Left ventricle myocardium inferior (tissue), 1 donor: Measurements from ENCODE around the gene NCF2. TPM values are rescaled to one million over a fixed set of nuclear protein-coding genes. Genes with fewer than 3 reads are reported as not detected.

ENCODE experiments used
- DNase-seq: peaks from one replicate; pipeline ENCODE4 v3.0.0-alpha.2; 2020
- H3K27ac ChIP-seq: fragments of 200-600 bp; replicated peaks from 2 replicates; pipeline ENCODE4 v1.8.0; 2021
- H3K27me3 ChIP-seq: fragments of 200-600 bp; 2 replicates; pipeline ENCODE4 v1.8.0; 2021; ENCODE audit warnings: low read depth
- H3K36me3 ChIP-seq: fragments of 200-600 bp; 2 replicates; pipeline ENCODE4 v1.8.0; 2021
- H3K4me1 ChIP-seq: fragments of 200-600 bp; 2 replicates; pipeline ENCODE4 v1.8.0; 2021
- H3K4me3 ChIP-seq: fragments of 200-600 bp; 2 replicates; pipeline ENCODE4 v1.8.0; 2021; ENCODE audit warnings: mild to moderate bottlenecking, moderate library complexity
- H3K9me3 ChIP-seq: fragments of 200-600 bp; replicated peaks from 2 replicates; pipeline ENCODE4 v1.8.0; 2021
- CTCF ChIP-seq: fragments of 200-600 bp; IDR thresholded peaks from 2 replicates; pipeline ENCODE4 v1.8.0; 2021; ENCODE audit warnings: antibody characterized with exemption, mild to moderate bottlenecking, borderline replicate concordance
- intact Hi-C: fragments of 100-400 bp; cut with micrococcal nuclease; formaldehyde crosslinking; loops from one replicate; pipeline ENCODE4 v1.11.0; 2022
- total RNA-seq: library from RNA; stranded (reverse); fragmentation: NEBNext Ultra II Directional; extraction: Animal tissue kit (Norgen Biotek cat#: 25700); gene quantifications from one replicate; pipeline ENCODE4 v1.2.1, GENCODE V29; 2021
- donor health status: DM: no; HTN: yes; CAD: no; lungs with severe emphysema.

Gene NCF2
- total RNA-seq, 1 donor from 2014 or later, result 4.5 TPM

DNA sequence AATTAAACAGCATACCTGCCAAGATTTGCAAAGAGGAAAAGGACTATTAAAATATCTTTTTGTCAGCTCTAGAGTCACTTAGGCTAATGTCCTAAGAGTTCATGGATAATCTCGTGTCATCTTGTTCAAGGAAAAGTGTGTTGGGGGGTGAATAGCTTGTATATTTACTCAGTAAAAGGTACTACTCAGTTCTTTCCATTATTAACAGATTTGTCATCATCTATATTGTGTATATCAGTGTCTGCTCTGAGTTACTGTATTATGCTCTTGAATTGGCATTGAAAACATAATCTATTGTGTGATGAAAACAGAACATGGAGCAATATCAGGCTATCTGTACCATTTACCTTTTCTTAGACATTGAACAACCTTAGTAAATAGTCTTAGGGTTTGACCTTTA, 76.0 kb downstream of the NCF2 start:
- no peak overlapping the region for H3K4me3 ChIP-seq
- H3K27ac ChIP-seq, result no peak overlapping the region
- H3K9me3 ChIP-seq, result no peaks in the 10 kb centered on the region
- TF ChIP-seq CTCF, result no peak
- peaks cover 33% of the 10 kb centered on the region for H3K36me3 ChIP-seq
- peaks cover 41% of the 10 kb centered on the region for H3K4me1 ChIP-seq
- no peak for DNase-seq
- intact Hi-C loops, result no loop called here
- no peaks in the 10 kb centered on the region for H3K27me3 ChIP-seq

DNA sequence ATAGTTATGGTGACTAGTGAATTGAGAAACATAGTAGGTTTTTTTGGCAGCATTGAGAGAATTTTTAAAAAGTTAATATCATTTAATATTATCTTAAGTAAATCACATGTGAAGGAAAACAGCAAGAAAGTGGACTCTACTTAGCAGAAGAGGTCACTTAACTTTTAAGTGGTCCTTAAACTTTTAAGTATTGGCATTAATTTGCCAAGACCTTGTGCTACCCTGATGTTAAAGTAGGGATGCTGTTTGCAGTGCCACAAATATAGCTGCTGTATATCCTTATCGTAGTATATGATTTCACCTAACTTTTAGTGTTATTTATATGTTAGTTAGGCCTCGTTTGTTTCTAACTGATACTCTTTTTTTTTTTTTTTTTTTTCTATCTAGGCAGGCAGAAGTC, 77.8 kb downstream of the NCF2 start:
- no peaks in the 10 kb centered on the region for H3K27me3 ChIP-seq
- H3K4me3 ChIP-seq, result no peak overlapping the region
- TF ChIP-seq CTCF, result no peak
- peaks cover 39% of the 10 kb centered on the region for H3K4me1 ChIP-seq
- DNase-seq, result no peak
- H3K9me3 ChIP-seq, result no peaks in the 10 kb centered on the region
- intact Hi-C loops, result no loop called here
- peaks cover 17% of the 10 kb centered on the region for H3K36me3 ChIP-seq
- H3K27ac ChIP-seq, result no peak overlapping the region

DNA sequence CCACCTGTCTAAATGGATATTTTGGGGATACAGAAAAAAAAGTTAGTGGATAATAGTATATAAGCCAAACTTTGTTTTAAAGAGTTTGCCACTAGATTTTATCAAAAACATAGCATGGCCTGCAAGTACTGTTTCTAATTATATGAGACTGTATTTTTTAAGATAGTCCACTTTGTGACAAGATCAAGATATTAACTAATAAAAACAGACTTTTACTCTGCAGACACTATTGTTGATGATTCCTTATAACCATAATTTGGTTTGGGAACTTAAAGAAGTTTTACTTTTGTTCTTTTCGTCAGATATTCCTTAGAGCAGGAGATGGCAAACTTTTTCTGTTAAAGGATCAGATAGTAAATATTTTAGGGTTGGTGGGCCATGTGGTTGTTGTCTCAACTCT, 81.6 kb downstream of the NCF2 start:
- Histone ChIP-seq H3K9me3 (no peaks in the 10 kb centered on the region), H3K4me3 (no peak overlapping the region), H3K36me3 (no peaks in the 10 kb centered on the region), H3K27ac (no peak overlapping the region), H3K4me1 (peaks cover 42% of the 10 kb centered on the region), H3K27me3 (no peaks in the 10 kb centered on the region)
- DNase-seq, result no peak
- intact Hi-C loops, result no loop called here
- TF ChIP-seq CTCF, result no peak

DNA sequence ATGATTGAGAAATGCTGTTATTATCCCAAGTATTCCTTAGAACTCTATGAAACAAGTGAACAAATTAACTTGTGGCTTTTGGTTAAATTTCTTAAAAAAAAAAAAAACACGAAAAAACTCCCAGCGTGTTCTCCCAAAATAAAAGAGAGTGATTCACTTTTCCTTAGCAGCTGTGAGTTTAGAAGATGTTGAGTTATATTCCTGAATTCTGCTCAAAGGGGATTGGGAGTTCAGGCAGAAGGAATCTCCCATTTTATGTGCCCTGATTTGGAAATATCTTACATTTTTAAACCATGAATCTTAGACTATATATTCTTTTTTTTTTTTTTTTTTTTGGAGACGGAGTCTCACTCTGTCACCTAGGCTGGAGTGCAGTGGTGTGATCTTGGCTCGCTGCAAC, 83.7 kb downstream of the NCF2 start:
- peaks cover 40% of the 10 kb centered on the region for H3K4me1 ChIP-seq
- intact Hi-C loops, result no loop called here
- no peaks in the 10 kb centered on the region for H3K36me3 ChIP-seq
- no peak overlapping the region for H3K27ac ChIP-seq
- DNase-seq, result no peak
- H3K9me3 ChIP-seq, result no peaks in the 10 kb centered on the region
- no peak overlapping the region for H3K4me3 ChIP-seq
- no peak for TF ChIP-seq CTCF
- H3K27me3 ChIP-seq, result no peaks in the 10 kb centered on the region

Other genes with a start within 250 kb of the NCF2 start
- gene NMNAT2, start 172.1 kb downstream of the NCF2 start, total RNA-seq, result 3.4 TPM
- gene SMG7, start 118.0 kb downstream of the NCF2 start, total RNA-seq, result 41.6 TPM
- gene ARPC5, start 45.3 kb upstream of the NCF2 start, total RNA-seq, result 33.6 TPM
- 0.11 TPM for gene APOBEC4, start 62.9 kb upstream of the NCF2 start, total RNA-seq
- 19.4 TPM for gene RGL1, start 214.7 kb upstream of the NCF2 start, total RNA-seq